Activated gamma-delta T cell (primary cell): ENCODE results near the gene ZNRD2.
"Not testable (repeated sequence)": the region's sequence is repeated elsewhere in the genome, so short reads cannot be mapped to it uniquely, and the experiment has no call there.

Source experiments
- DNase-seq: peaks from one replicate; lab custom pipeline; 2025; lab: John Stamatoyannopoulos, UW

ZNRD2 gene

DNA sequence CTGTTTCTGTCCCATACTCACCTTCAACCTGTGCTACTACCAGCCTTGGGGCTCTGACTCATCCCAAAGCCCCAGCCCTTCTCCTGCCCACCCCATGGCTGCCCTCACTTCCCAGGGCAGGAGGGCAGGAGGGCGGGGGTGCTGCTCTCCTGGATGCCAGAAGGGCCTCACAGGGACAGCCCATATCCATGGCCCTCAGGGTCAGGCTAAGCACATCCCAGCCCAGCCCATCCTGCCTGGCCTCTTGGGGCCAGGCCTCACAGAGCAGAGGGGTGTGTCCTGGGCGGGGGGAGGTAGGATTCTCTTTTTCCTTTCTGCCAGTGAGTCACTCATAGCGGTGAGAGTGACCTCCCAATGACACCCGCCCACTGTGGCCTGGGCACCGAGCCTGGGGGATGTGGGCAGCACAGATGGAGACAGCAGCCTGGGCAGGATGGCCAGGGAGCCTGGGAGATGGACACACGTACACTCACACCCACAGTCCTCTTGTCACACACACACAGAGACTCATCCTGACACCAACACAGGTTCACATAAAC is 14.5 kb upstream of the ZNRD2 start:
- no peak for DNase-seq

GRCh38 chr11:65556470-65557279 is 13.6 kb upstream of the ZNRD2 start:
- DNase-seq: no peak

GRCh38 chr11:65557280-65558001 is 12.8 kb upstream of the ZNRD2 start:
- DNase-seq: no peak

DNA sequence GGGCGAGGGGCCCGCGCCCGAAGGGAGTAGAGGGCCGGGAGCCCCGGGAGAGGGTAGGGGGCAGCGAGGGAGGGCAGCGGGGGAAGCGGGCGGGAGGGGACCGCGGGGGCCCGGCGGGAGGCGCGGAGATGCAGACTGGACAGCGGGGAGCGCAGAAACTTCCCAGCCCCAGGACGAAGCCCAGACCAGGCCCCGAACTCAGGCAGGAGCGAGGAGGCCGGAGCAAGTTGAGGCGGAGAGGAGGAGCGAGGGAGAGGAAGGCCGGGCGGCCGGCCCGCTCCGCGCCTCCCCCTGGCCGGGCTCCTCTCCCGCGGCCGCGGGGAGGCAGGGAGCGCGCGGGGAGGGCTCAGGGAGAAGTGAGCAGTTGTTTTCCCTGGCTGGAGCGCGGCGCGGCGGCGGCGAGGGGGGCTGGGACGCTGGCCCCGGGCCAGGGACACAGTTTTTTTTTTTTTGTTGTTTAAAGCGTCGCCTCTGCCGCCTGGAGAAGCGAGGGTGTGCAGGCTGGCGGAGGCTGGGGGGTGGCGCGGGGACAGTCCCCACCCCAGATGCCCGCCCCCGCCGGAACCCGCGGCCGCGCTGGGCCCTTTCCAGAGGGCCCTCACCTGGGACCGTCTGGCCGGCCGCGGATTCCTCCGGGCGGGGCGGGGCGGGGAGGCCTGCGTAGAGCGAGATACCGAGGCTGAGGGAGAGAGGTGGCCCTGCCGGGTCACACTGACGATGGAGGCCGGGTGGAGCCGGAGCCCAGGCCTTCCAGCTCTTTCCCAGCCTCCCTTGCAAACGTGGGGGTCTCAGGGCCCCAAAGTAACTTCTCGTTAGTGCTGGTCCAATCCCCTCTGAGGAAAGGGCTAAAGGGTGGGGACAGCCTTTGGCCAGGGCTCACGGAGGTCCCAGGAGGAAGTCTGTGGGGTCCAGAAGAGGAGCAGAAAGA is 12.0 kb upstream of the ZNRD2 start, which contains the start of gene LTBP3:
Gene LTBP3, minus strand, starts transcription at position 358 of the 928 bp plus-strand sequence. CDS start 400 bp downstream, outside the sequence.
- DNase-seq: peak; percentile 46

DNA sequence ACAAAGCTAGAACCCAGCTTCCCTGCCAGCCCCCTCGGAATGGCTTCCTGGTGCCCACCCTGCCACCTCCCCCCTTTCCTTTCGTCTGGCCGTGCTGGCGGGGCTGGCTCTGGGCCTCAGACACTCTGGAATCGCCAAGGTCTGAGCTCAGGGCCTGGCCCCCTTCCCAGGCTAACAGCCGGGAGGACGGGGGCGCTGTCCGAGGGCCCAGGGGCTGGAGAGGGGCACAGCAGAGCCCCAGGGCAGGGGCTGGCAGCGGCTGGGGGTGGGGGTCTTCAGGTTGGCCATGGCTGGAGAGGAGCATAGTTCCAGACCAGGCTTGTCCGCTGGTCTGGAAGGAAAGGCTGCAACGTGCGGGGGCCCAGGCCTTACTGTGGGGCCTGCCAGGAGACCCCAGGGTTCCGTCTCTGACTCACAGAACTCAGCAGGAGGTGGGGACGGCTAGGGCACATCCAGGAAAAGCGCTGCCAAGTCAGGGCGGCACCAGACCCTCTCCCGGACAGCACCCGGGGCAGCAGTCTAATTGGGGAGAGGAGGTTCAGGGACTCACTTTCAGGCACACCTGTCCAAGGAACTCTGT is 11.3 kb upstream of the ZNRD2 start:
- no peak for DNase-seq

DNA sequence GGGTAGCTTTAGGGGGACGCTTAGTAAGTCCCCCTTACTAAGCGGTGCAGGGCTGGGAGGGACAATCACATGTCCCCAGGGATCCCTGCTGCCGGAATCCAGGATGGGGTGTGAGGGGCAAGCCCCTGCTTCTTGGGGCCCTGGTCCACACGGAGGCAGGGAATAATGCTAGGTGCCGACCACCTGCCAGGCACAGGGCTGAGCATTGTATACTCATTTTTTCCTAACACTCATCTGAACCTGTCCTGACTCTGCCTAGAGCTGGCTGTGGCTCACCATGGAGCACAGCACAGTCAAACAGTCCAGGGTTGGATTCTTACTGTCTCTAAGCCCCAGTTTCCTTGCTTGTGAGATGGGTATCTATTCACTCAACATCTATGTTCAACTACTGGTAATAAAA is 10.7 kb upstream of the ZNRD2 start:
- DNase-seq: no peak

GRCh38 chr11:65559951-65560537 is 10.2 kb upstream of the ZNRD2 start:
- no peak for DNase-seq

DNA sequence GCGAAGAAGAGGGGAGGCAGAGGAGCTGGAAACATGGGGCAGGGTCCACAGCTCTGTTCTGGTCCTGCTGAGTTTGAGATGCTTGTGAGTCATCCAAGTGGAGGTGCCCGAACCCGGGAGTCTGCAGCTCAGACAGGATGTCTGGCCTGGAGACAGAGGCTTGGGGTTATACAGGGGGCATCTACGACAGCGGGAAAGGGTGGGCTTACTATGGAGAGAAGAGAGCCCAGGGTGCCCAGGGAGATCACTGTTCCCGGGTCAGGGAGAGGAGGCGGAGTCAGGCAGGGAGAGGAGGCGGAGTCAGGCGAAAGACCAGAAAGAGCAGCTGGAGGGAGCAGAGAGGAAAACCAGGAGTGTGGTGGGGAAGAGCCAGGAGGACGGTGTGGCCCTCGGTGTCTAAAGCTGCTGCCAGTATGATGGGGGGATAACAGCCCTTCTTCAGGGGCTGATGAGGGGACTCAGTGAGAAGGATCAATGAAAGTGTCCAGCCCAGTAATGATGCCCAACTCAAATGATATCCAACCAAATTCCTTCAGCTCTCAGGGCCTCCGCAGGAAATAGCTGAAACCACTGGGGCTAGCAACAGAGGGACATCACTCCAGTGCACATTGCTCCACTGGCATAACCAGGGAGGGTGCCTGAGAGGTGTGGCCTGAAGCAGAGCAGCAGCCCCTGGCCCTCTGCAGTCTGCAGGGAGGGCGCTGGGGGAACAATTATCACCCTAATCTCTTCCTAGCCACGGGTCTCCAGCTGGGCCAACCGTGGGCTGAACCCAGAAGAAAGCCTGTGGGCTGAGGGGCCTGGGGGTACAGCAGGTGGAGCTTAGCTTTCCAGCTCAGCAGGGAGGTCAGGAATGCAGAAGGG is 9.5 kb upstream of the ZNRD2 start:
- no peak for DNase-seq

DNA sequence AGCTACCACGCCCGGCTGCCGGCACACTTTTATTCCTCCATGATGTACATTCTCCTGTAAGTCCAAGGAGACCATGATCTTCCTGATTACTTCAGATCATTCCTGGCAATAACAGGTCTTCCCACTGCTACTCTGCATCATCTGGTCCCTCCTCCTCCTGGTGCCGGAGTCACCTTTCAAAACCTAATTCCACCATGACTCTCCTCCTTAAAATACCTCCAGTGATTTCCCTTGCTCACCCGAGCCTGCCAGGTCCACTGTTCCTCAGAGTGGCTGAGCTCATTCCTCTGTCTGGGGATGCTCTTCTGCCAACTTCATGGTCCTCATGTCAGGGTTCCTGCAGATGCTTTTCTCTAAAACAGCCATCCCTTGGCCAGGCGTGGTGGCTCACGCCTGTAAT is 8.3 kb upstream of the ZNRD2 start:
- no peak for DNase-seq

DNA sequence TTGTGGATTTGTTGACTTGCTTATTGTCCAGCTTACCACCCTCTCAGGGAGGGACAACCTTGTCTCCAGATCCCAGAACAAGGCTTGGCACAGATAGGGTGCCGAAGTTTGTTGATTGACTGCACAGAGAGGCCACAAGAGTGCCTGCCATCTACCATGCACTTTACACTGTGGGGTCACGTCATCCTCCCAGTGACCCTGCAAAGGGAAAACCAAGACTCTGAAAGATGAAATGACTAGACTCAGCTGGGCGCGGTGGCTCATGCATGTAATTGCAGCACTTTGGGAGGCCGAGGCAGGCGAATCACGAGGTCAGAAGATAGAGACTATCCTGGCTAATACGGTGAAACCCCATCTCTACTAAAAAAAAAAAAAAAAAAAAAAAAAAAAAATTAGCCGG is 7.5 kb upstream of the ZNRD2 start:
- no peak for DNase-seq

DNA sequence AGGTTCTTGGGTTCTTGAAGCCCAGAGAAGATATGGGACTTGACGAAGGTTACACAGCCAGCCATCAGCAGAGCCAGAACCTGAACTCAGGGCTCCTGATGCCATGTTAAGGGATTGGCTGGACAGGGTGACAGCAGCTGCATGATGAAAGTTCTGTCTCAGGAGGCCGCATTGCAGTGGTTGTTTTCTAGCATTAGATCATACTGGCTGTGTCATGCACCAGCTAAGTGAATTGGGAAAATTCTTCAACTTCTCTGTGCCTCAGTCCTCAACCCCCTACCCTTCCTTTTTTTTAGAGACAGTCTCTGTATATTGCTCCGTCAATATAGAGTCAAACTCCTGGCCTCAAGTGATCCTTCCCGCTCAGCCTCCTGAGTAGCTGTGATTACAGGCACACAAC is 6.7 kb upstream of the ZNRD2 start:
- no peak for DNase-seq

DNA sequence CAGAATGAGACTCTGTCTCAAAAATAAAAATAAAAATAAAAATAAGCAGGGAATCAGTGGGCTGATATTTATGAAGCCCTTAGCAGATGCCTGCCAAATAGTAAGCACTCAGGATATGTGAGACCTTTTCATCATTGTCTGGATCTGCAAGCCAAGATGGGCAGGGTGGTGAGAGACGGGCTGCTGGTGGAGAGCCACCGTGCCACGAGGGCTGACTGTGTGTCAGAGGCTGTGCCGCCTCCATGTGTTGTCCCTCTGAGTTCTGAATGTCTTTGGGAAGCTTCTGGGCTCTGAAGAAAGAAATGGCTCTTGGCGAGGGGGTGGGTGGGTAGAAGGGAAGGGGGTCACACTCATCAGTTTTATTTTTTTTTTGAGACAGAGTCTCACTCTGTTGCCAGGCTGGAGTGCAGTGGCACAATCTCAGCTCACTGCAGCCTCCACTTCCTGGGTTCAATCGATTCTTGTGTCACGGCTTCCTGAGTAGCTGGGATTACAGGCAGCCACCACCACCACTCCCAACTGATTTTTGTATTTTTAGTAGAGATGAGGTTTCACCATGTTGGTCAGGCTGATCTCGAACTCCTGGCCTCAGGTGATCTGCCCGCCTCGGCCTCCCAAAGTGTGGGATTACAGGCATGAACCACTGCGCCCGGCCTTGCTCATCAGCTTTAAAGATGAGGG is 5.3 kb upstream of the ZNRD2 start:
- not testable (repeated sequence) for DNase-seq

DNA sequence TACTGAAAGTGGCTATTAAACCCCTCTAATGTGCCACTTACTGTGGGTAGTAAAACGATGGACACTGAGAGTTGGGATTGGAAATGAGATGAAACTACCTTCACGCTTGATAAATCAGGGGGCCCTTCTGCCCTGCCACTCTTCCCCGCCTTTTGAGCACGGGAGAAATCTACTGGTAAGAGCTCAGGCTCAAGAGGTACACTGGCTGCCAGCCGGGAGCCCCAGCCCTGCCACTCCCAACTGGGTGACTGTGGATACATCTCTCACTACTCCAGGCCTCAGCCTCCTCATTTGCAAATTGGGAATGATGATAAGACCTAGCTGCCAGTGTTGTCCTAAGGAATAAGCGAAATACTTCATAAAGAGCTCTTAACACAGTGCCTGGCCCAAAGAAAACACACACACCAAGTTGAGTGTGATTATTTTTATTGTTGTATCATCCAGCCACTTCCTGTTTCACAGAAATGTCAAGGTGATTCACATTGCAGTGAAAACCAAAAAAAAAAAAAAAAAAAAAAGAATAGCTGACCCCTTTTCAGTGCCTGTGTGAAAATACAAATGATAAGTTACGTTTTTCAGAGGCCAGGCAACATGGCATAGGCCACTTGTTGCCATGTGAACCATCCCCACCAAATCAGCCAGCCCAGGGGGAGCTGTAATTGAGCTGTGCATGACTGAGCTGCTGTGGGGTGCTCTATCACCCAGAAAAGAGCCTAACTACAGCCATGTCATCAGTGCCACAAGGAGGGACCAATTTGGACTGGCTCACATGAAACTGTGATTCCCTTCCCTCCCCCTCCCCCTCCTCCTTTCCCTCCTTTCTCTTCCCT is 4.4 kb upstream of the ZNRD2 start:
- DNase-seq: no peak

- DNase-seq: peak; percentile 59
Observed at GRCh38 chr11:65569164-65569972, 909 bp upstream of the ZNRD2 start.

- DNase-seq: no peak
Observed at GRCh38 chr11:65571420-65571819, 1.1 kb downstream of the ZNRD2 start.

- DNase-seq: no peak
Observed at GRCh38 chr11:65571940-65572339, 1.7 kb downstream of the ZNRD2 start.

- peak; percentile 64 for DNase-seq
Observed at GRCh38 chr11:65572356-65573051, 2.2 kb downstream of the ZNRD2 start, which contains the start of gene FAM89B. Gene FAM89B, plus strand, starts transcription at chr11:65572538. Its CDS starts 132 bp downstream, at chr11:65572670.
